ENCODE measurements around the gene ATXN7L2. TPM values are rescaled to one million over a fixed set of nuclear protein-coding genes. Genes with fewer than 3 reads are reported as not detected.
"Not testable (repeated sequence)": the region's sequence is repeated elsewhere in the genome, so short reads cannot be mapped to it uniquely, and the experiment has no call there.

The ATXN7L2 gene
- total and polyA plus RNA-seq, 9 donors, result 0.98 to 8.8 (median 6.5) TPM

- intact Hi-C loops (cut with DNase I), result no loop called here
- Histone ChIP-seq H3K4me3 (no peak overlapping the region), H3K27ac (no peak overlapping the region), H3K27me3 (no peaks in the 10 kb centered on the region), H3K4me1 (ENCODE audit: insufficient read depth) (no peaks in the 10 kb centered on the region), H3K9me3 (no peaks in the 10 kb centered on the region), H3K36me3 (no peaks in the 10 kb centered on the region)
- 13 to 21% (median 13%) methylated on average over 1 of the region's 1 CpG for WGBS, 3 donors
- DNase-seq, result no peak
- TF ChIP-seq POLR2A (IDR thresholded peaks at IDR 0.05), result no peak
- TF ChIP-seq EP300 (IDR thresholded peaks at IDR 0.05), result no peak
- TF ChIP-seq, protein P1, sequence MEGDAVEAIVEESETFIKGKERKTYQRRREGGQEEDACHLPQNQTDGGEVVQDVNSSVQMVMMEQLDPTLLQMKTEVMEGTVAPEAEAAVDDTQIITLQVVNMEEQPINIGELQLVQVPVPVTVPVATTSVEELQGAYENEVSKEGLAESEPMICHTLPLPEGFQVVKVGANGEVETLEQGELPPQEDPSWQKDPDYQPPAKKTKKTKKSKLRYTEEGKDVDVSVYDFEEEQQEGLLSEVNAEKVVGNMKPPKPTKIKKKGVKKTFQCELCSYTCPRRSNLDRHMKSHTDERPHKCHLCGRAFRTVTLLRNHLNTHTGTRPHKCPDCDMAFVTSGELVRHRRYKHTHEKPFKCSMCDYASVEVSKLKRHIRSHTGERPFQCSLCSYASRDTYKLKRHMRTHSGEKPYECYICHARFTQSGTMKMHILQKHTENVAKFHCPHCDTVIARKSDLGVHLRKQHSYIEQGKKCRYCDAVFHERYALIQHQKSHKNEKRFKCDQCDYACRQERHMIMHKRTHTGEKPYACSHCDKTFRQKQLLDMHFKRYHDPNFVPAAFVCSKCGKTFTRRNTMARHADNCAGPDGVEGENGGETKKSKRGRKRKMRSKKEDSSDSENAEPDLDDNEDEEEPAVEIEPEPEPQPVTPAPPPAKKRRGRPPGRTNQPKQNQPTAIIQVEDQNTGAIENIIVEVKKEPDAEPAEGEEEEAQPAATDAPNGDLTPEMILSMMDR (IDR thresholded peaks at IDR 0.05), result no peak
Observed at GRCh38 chr1:109441069-109441468, 42.6 kb upstream of the ATXN7L2 start.

- intact Hi-C loops (cut with DNase I), result no loop called here
- Histone ChIP-seq H3K27me3 (no peaks in the 10 kb centered on the region), H3K9me3 (no peaks in the 10 kb centered on the region), H3K4me1 (ENCODE audit: insufficient read depth) (no peaks in the 10 kb centered on the region), H3K27ac (no peak overlapping the region), H3K36me3 (no peaks in the 10 kb centered on the region), H3K4me3 (no peak overlapping the region)
- TF ChIP-seq EP300 (IDR thresholded peaks at IDR 0.05) (no peak), POLR2A (IDR thresholded peaks at IDR 0.05) (no peak)
- TF ChIP-seq, protein P1 (IDR thresholded peaks at IDR 0.05), result no peak
- 61 to 75% (median 69%) methylated on average over 2 of the region's 2 CpGs for WGBS, 3 donors
- no peak for DNase-seq
Observed at GRCh38 chr1:109443476-109443875, 40.2 kb upstream of the ATXN7L2 start.

DNA sequence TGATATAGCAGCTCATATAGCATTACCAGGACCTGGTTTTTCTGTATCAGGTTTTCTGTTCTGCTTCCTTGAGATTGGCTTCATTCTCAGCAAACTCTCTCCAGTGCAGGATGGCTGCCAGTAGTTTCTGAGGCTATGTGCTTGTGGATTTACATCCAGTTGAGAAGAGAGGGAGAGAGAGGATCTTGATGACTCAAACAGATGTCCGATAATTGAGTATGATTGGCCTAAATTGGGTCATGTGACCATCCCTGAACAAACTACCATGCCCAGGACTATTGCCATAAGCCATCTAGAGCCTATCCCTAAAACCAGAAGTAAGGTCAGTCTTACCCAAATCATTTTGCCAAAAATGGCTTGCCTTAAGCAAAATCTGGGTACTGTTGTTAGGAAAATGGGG is 39.4 kb upstream of the ATXN7L2 start:
- Histone ChIP-seq H3K9me3 (no peaks in the 10 kb centered on the region), H3K27me3 (no peaks in the 10 kb centered on the region), H3K27ac (no peak overlapping the region), H3K36me3 (no peaks in the 10 kb centered on the region), H3K4me1 (ENCODE audit: insufficient read depth) (no peaks in the 10 kb centered on the region), H3K4me3 (no peak overlapping the region)
- no peak for TF ChIP-seq EP300 (IDR thresholded peaks at IDR 0.05)
- no peak for TF ChIP-seq POLR2A (IDR thresholded peaks at IDR 0.05)
- TF ChIP-seq, protein P1 (IDR thresholded peaks at IDR 0.05), result no peak
- DNase-seq, result no peak
- WGBS, 3 donors, result 93 to 96% (median 95%) methylated on average over 1 of the region's 1 CpG
- intact Hi-C loops (cut with DNase I), result no loop called here

GRCh38 chr1:109445949-109446695 is 37.6 kb upstream of the ATXN7L2 start:
- H3K27ac ChIP-seq; DNase-seq; H3K9me3 ChIP-seq; H3K4me1 ChIP-seq (ENCODE audit: insufficient read depth); H3K27me3 ChIP-seq; H3K36me3 ChIP-seq; H3K4me3 ChIP-seq; intact Hi-C loops (cut with DNase I): not testable (repeated sequence)
- WGBS, 3 donors, result 31 to 48% (median 33%) methylated on average over 11 of the region's 11 CpGs

DNA sequence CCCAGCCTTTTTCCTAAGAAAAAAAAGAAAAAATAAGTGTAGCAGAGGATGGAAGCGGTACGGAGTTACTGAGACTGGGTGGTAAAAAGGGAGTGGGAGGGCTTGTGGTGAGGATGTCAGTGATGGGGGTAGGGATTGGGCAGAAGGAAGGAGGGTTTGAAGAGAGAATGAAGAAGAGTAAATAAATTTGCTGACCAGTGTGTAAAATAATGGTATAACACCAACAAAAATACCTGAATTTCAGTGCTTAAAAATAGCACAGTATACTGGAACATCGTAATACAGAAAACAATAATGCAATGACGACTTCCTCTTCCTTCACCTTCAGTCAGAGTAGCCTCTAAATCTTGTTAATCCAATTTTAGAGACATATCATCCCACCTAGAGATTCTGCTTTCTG is 36.2 kb upstream of the ATXN7L2 start:
- Histone ChIP-seq H3K9me3 (no peaks in the 10 kb centered on the region), H3K4me1 (ENCODE audit: insufficient read depth) (no peaks in the 10 kb centered on the region), H3K27ac (no peak overlapping the region), H3K27me3 (no peaks in the 10 kb centered on the region), H3K4me3 (no peak overlapping the region), H3K36me3 (no peaks in the 10 kb centered on the region)
- 41 to 59% (median 54%) methylated on average over 4 of the region's 4 CpGs for WGBS, 3 donors
- no peak for TF ChIP-seq POLR2A (IDR thresholded peaks at IDR 0.05)
- TF ChIP-seq EP300 (IDR thresholded peaks at IDR 0.05), result no peak
- TF ChIP-seq, protein P1 (IDR thresholded peaks at IDR 0.05), result no peak
- DNase-seq, result no peak
- intact Hi-C loops (cut with DNase I), result no loop called here
